ENCODE results near the gene CCL22.
"Not testable (repeated sequence)": the region's sequence is repeated elsewhere in the genome, so short reads cannot be mapped to it uniquely, and the experiment has no call there.

CCL22 gene

GRCh38 chr16:57347858-57348257 is 10.7 kb upstream of the CCL22 start:
- DNase-seq (ENCODE audit: low spot score) = no peak

- no peak for DNase-seq (ENCODE audit: low spot score)
Observed at GRCh38 chr16:57348327-57348726, 10.3 kb upstream of the CCL22 start.

- no peak for DNase-seq (ENCODE audit: low spot score)
Observed at GRCh38 chr16:57349212-57350031, 9.2 kb upstream of the CCL22 start.

GRCh38 chr16:57352636-57353047 is 5.9 kb upstream of the CCL22 start:
- no peak for DNase-seq (ENCODE audit: low spot score)

GRCh38 chr16:57354311-57354710 is 4.3 kb upstream of the CCL22 start:
- no peak for DNase-seq (ENCODE audit: low spot score)

- no peak for DNase-seq (ENCODE audit: low spot score)
Observed at GRCh38 chr16:57355898-57356414, 2.6 kb upstream of the CCL22 start.

GRCh38 chr16:57356547-57356946 is 2.0 kb upstream of the CCL22 start:
- DNase-seq (ENCODE audit: low spot score) = no peak

- no peak for DNase-seq (ENCODE audit: low spot score)
Observed at GRCh38 chr16:57357330-57358085, 1.1 kb upstream of the CCL22 start.

GRCh38 chr16:57358086-57358420 is 530 bp upstream of the CCL22 start:
- DNase-seq (ENCODE audit: low spot score) = no peak

GRCh38 chr16:57360321-57360935 is 1.8 kb downstream of the CCL22 start:
- no peak for DNase-seq (ENCODE audit: low spot score)

- DNase-seq (ENCODE audit: low spot score) = peak; percentile 10
Observed at GRCh38 chr16:57361404-57361803, 2.8 kb downstream of the CCL22 start.

- DNase-seq (ENCODE audit: low spot score) = no peak
Observed at GRCh38 chr16:57364143-57364542, 5.6 kb downstream of the CCL22 start.

- DNase-seq (ENCODE audit: low spot score) = no peak
Observed at GRCh38 chr16:57366544-57367040, 8.0 kb downstream of the CCL22 start.

GRCh38 chr16:57367116-57367752 is 8.7 kb downstream of the CCL22 start:
- no peak for DNase-seq (ENCODE audit: low spot score)

GRCh38 chr16:57371494-57372371 is 13.2 kb downstream of the CCL22 start:
- no peak for DNase-seq (ENCODE audit: low spot score)

GRCh38 chr16:57372372-57373116 is 14.0 kb downstream of the CCL22 start, which contains the start of gene CX3CL1:
CX3CL1 (plus strand) TSS chr16:57372490; CDS start chr16:57372569, 79 bp downstream.
- DNase-seq (ENCODE audit: low spot score) = peak; percentile 42

GRCh38 chr16:57373117-57373947 is 14.7 kb downstream of the CCL22 start:
- DNase-seq (ENCODE audit: low spot score) = peak; percentile 12

GRCh38 chr16:57374067-57374534 is 15.5 kb downstream of the CCL22 start:
- DNase-seq (ENCODE audit: low spot score) = peak; percentile 14

GRCh38 chr16:57374925-57375465 is 16.4 kb downstream of the CCL22 start:
- DNase-seq (ENCODE audit: low spot score) = not testable (repeated sequence)
